HepG2 (cell line): Measurements from ENCODE around the gene CAVIN1. TPM values are rescaled to one million over a fixed set of nuclear protein-coding genes. Genes with fewer than 3 reads are reported as not detected.

Experiments
- ATAC-seq: fragments of 200-7000 bp; cut with Tn5 transposase; 3 replicates; pipeline ENCODE4 v1.9.1; 2020; ENCODE audit warnings: mild to moderate bottlenecking, moderate library complexity
- BruUV-seq: library from RNA; stranded (reverse); fragments of 400-500 nt; replicated peaks from 2 replicates; lab custom pipeline; 2021; lab: Mats Ljungman, UMichigan
- CTCF ChIA-PET: fragments of 300-600 bp; formaldehyde crosslinking; extraction: SDS; loops from one replicate; lab custom pipeline; 2021; ENCODE audit warnings: low total read pairs, inconsistent platforms, low intra/inter-chr PET ratio; lab: Yijun Ruan, JAX
- POLR2A ChIA-PET: fragments of 350-600 bp; sonication (Branson Sonifier 250); formaldehyde crosslinking; loops from one replicate; lab custom pipeline; 2020; ENCODE audit warnings: antibody characterized with exemption, inconsistent platforms; lab: Yijun Ruan, JAX
- DNase-seq: peaks from one replicate; pipeline ENCODE4 v3.0.0-alpha.2; 2015; ENCODE audit warnings: low spot score
- FAIRE-seq: peaks from 3 replicates; lab custom pipeline; 2011; peaks lifted over from hg19 to GRCh38; lab: Jason Lieb, UNC
- H2AFZ ChIP-seq: one replicate; pipeline ENCODE4 v1.6.1; 2011; ENCODE audit warnings: low read length, inconsistent platforms
- H3K27ac ChIP-seq: fragments of 300-600 bp; 3 replicates; pipeline ENCODE4 v1.8.0; 2011; ENCODE audit warnings: mixed run types, mild to moderate bottlenecking, mixed read lengths, low read length, inconsistent platforms; ENCODE audit not compliant: insufficient read depth; ENCODE audit errors: extremely low read length
- H3K27me3 ChIP-seq, 2 experiments: fragments of 200-600 bp in 1 of 2; 2 replicates in 1 of 2; 3 replicates in 1 of 2; pipeline versions ENCODE4 v1.6.0 to v1.8.0; 2011; ENCODE audit warnings: low read length in 2 of 2, mild to moderate bottlenecking in 2 of 2, moderate library complexity in 2 of 2, inconsistent platforms in 1 of 2; ENCODE audit not compliant: insufficient read depth in 2 of 2, control insufficient read depth in 1 of 2
- H3K36me3 ChIP-seq, 2 experiments: fragments of 200-600 bp in 1 of 2; replicated peaks in 1 of 2; 2 replicates in 1 of 2; 3 replicates in 1 of 2; pipeline versions ENCODE4 v1.5.1 to v1.8.0; 2011; ENCODE audit warnings: low read length in 2 of 2, inconsistent platforms in 1 of 2; ENCODE audit not compliant: insufficient read depth in 2 of 2, control insufficient read depth in 1 of 2
- H3K4me1 ChIP-seq: 2 replicates; pipeline ENCODE4 v1.5.1; 2012; ENCODE audit warnings: low read length, inconsistent platforms; ENCODE audit not compliant: insufficient read depth
- H3K4me2 ChIP-seq: 2 replicates; pipeline ENCODE4 v1.6.0; 2011; ENCODE audit warnings: low read depth, low read length, inconsistent platforms
- H3K4me3 ChIP-seq, 3 experiments: fragments of 200-600 bp in 1 of 3; sonication (generic), shearing (Covaris generic) in 1 of 3; replicated peaks in 1 of 3; 2 replicates each; pipeline ENCODE4 v1.5.1; 2011 to 2016; ENCODE audit warnings: low read length in 3 of 3, inconsistent platforms in 2 of 3, low read depth in 2 of 3, mild to moderate bottlenecking in 2 of 3, control low read depth in 1 of 3, mixed read lengths in 1 of 3; ENCODE audit not compliant: insufficient read depth in 1 of 3
- H3K79me2 ChIP-seq: one replicate; pipeline ENCODE4 v1.6.1; 2011; ENCODE audit warnings: low read length, inconsistent platforms; ENCODE audit not compliant: insufficient read depth
- H3K9ac ChIP-seq: 2 replicates; pipeline ENCODE4 v1.6.0; 2011; ENCODE audit warnings: mild to moderate bottlenecking, low read depth, low read length, inconsistent platforms; ENCODE audit not compliant: insufficient read depth
- H3K9me3 ChIP-seq: 2 replicates; pipeline ENCODE4 v1.5.1; 2012; ENCODE audit warnings: mild to moderate bottlenecking, low read length
- H4K20me1 ChIP-seq: 2 replicates; pipeline ENCODE4 v1.6.0; 2011; ENCODE audit warnings: inconsistent platforms, mild to moderate bottlenecking, low read length, moderate library complexity; ENCODE audit not compliant: insufficient read depth
- ARHGAP35 ChIP-seq: sonication (generic); formaldehyde crosslinking; IDR thresholded peaks from 2 replicates; pipeline ENCODE4 v1.9.0; 2022; ENCODE audit warnings: mild to moderate bottlenecking, inconsistent platforms, moderate library complexity, missing genetic modification reagents, borderline replicate concordance
- ARID5B ChIP-seq: IDR thresholded peaks from 2 replicates; pipeline ENCODE4 v1.4.0; 2020; ENCODE audit warnings: mild to moderate bottlenecking, missing genetic modification reagents
- E2F2 ChIP-seq: sonication (generic); formaldehyde crosslinking; IDR thresholded peaks from 2 replicates; pipeline ENCODE4 v1.4.0; 2020; ENCODE audit warnings: missing genetic modification reagents, borderline replicate concordance
- FLYWCH1 ChIP-seq: sonication (generic); formaldehyde crosslinking; IDR thresholded peaks from 2 replicates; pipeline ENCODE4 v1.8.1; 2023; ENCODE audit warnings: mild to moderate bottlenecking, missing genetic modification reagents
- HCFC1 ChIP-seq: fragments of 150-350 bp; IDR thresholded peaks from 2 replicates; pipeline ENCODE4 v1.6.1; 2014; ENCODE audit warnings: low read depth, low read length
- HIVEP1 ChIP-seq: sonication (generic); formaldehyde crosslinking; IDR thresholded peaks from 2 replicates; pipeline ENCODE4 v1.4.0; 2020; ENCODE audit warnings: mild to moderate bottlenecking, missing genetic modification reagents
- JARID2 ChIP-seq: sonication (generic); formaldehyde crosslinking; IDR thresholded peaks from 2 replicates; pipeline ENCODE4 v1.8.1; 2023; ENCODE audit warnings: missing genetic modification reagents, inconsistent platforms; ENCODE audit not compliant: insufficient replicate concordance
- RFX1 ChIP-seq: fragments of 450-650 bp; IDR thresholded peaks from 2 replicates; pipeline ENCODE4 v1.6.1; 2017
- RFXANK ChIP-seq: IDR thresholded peaks from 2 replicates; pipeline ENCODE4 v1.6.1; 2016
- TCF7L2 ChIP-seq: IDR thresholded peaks from 2 replicates; pipeline ENCODE4 v1.6.1; 2011; ENCODE audit warnings: mild to moderate bottlenecking, low read depth, low read length, moderate library complexity
- ZNF3 ChIP-seq: IDR thresholded peaks from 2 replicates; pipeline ENCODE4 v1.7.0; 2017; ENCODE audit warnings: inconsistent platforms
- ZNF34 ChIP-seq: sonication (generic); formaldehyde crosslinking; IDR thresholded peaks from 2 replicates; pipeline ENCODE4 v1.4.0; 2020; ENCODE audit warnings: mild to moderate bottlenecking, missing genetic modification reagents, borderline replicate concordance
- ZNF512 ChIP-seq: sonication (generic); formaldehyde crosslinking; IDR thresholded peaks from 2 replicates; pipeline ENCODE4 v1.4.0; 2020; ENCODE audit warnings: mild to moderate bottlenecking, missing genetic modification reagents
- ZNF605 ChIP-seq: sonication (generic); formaldehyde crosslinking; IDR thresholded peaks from 2 replicates; pipeline ENCODE4 v1.8.0; 2022; ENCODE audit warnings: mild to moderate bottlenecking, missing genetic modification reagents
- ZNF749 ChIP-seq: sonication (generic); formaldehyde crosslinking; IDR thresholded peaks from 2 replicates; pipeline ENCODE4 v1.8.0; 2022; ENCODE audit warnings: mild to moderate bottlenecking, missing genetic modification reagents, moderate library complexity, borderline replicate concordance
- WGBS: methylation state at CpG from one replicate; pipeline ENCODE4 v1.1.6; 2017; ENCODE audit warnings: low lambda C conversion rate; 5-methylcytosine and 5-hydroxymethylcytosine counted together
- in situ Hi-C: cut with HindIII; loops from 2 replicates; pipeline ENCODE4 v1.10.0; 2017; ENCODE audit warnings: low pct_unique_long_range_greater_than_20kb; ENCODE audit not compliant: extremely low pct_ligation_motif_present
- intact Hi-C: fragments of 100-400 bp; cut with micrococcal nuclease; formaldehyde crosslinking; loops from one replicate; pipeline ENCODE4 v1.10.0; 2022; ENCODE audit not compliant: unreplicated experiment
- polyA plus RNA-seq, 8 experiments: library from polyadenylated mRNA; depleted of rRNA in 3 of 8; stranded (reverse) in 7 of 8; unstranded in 1 of 8; fragments of >200 nt; fragmentation: Illumina TruSeq in 4 of 8; extraction: Trizol in 4 of 8; gene quantifications; 2 replicates each; pipeline versions ENCODE4 v1.2.1 to v1.2.3, GENCODE V29; 2011 to 2016; ENCODE audit warnings: low read depth in 4 of 8, missing spikeins in 1 of 8, mixed read lengths in 1 of 8; ENCODE audit not compliant: insufficient read depth in 1 of 8
- total RNA-seq, 5 experiments: library from RNA; depleted of rRNA; stranded (reverse); fragments of >200 nt; fragmentation: Illumina TruSeq; extraction: Trizol; gene quantifications; 2 replicates each; pipeline ENCODE4 v1.2.3, GENCODE V29; 2016; ENCODE audit warnings: low read depth in 1 of 5

CAVIN1 gene
- total and polyA plus RNA-seq, 2 of the 13 experiments (the other 11 are each of a cell fraction or from before 2014, with no cell fraction given): 15.9 to 25.5 TPM

- 16% methylated on average over 6 of the region's 6 CpGs for WGBS
- ATAC-seq: no peak
- TF ChIP-seq ARHGAP35 (no peak), TCF7L2 (no peak), RFX1 (no peak), JARID2 (CRISPR knock-in tag) (peak; percentile 24), ZNF512 (CRISPR knock-in tag) (no peak), FLYWCH1 (CRISPR knock-in tag) (no peak), ZNF3 (CRISPR knock-in tag) (no peak), ZNF749 (CRISPR knock-in tag) (no peak), HIVEP1 (CRISPR knock-in tag) (no peak), RFXANK (CRISPR knock-in tag) (0 out of 2 replicates have a peak, but pooled peaks have one; percentile 4), E2F2 (CRISPR knock-in tag) (no peak), ZNF605 (CRISPR knock-in tag) (no peak), HCFC1 (no peak), ARID5B (no peak), ZNF34 (CRISPR knock-in tag) (peak; percentile 54; the same call in 1 of the 2 replicates)
These were observed 36.8 kb upstream of the CAVIN1 start for GRCh38 chr17:42459801-42460281.

More at GRCh38 chr17:42459801-42460281, 36.8 kb upstream of the CAVIN1 start:
- Histone ChIP-seq H2AFZ (no peak overlapping the region), H3K79me2 (peaks cover 32% of the 10 kb centered on the region), H3K4me3 (peak overlapping the region; percentile 85 to 93 (median 90); a peak in 5 of 6 replicates), H4K20me1 (peaks cover 13% of the 10 kb centered on the region; the same call in 1 of the 2 replicates), H3K9ac (peak overlapping the region; percentile 85), H3K27me3 (no peaks in the 10 kb centered on the region; a peak in 1 of 5 replicates), H3K27ac (peak overlapping the region; percentile 79), H3K36me3 (peaks cover 6 to 9% of the 10 kb centered on the region in 2 experiments; a peak in 4 of 5 replicates), H3K4me2 (peak overlapping the region; percentile 85), H3K4me1 (peaks cover 73% of the 10 kb centered on the region), H3K9me3 (no peaks in the 10 kb centered on the region)
- FAIRE-seq: no peak
- in situ Hi-C loops (no loop called here), intact Hi-C loops (loop anchor here (2.0 kb wide), 1 partner anchor 31 kb away; no protein-coding TSS in a partner anchor)
- CTCF ChIA-PET: no interaction called here
- POLR2A ChIA-PET: interaction anchor here (1.0 to 2.8 kb wide), 6 partner anchors 8 to 76 kb away, joined by 3 to 7 read pairs (median 4); partner anchors contain the start of gene NAGLU
- no TSS peak for BruUV-seq
- DNase-seq: no peak
